ENCODE results near the gene AMT.
"Not testable (repeated sequence)": the region's sequence is repeated elsewhere in the genome, so short reads cannot be mapped to it uniquely, and the experiment has no call there.

The AMT gene

DNA sequence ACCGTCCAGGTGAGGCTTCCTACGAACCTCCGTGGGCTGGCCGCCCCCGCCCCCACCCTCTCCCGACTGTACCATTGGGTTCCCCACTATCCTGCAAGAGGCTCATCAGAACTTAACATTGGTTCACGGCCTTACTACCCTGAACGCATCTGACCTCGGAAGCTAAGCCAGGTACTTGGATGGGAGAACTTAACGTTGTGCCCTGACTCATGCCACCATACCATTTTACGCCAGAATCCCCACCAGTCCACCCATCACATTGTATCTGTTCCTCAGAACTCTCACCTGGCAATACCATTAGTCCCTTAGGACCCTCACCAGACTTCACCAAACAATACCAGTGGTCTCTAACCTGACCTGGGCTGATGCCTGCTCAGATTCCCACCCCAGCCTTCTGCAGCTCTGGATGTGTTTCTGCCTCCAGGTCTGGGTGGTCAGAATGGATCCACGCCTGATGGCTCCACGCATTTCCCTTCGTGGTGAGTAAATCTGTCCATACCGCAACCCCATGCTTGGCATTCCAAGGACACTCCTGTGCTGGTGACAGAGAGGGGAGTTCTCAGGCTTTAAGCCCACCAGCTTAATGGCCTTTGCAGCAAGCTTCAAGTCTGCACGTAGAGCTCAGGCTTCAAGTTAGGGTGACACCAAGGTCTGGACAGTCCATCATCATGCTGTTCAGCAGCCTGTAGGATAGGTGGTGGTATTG is 9.5 kb downstream of the AMT start:
- TF ChIP-seq ZNF274 (IDR thresholded peaks at IDR 0.05; ENCODE audit: low read depth, low read length): no peak

DNA sequence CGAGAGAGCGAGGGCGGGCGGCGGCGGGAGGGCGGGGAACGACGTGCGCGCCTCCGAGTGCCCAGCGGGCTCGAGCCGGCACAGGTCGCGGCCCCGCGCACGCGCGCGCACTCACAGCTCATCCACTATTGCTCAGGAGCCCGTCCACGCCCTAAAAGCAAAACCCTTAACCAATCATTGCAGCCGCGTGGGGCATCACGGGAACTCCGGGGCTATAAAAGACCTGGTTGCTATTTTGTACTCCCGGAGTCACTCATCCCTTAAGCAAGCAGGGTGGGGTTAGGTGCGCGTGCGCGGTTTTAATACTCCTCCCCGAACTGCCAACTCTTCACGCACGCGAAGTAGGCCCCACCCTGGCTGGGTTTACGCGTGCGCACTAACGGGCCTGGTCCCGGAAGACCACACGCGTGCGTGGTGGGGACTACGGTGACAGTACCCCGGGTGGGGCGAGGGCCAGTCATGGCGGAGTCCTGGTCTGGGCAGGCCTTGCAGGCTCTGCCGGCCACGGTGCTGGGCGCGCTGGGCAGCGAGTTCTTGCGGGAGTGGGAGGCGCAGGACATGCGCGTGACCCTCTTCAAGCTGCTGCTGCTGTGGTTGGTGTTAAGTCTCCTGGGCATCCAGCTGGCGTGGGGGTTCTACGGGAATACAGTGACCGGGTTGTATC is 10.2 kb downstream of the AMT start, which contains the start of the genes RHOA and TCTA:
Gene RHOA (minus strand): TSS at position 9 of the 664 bp plus-strand sequence. CDS start 36,387 bp downstream, outside the sequence.
Gene TCTA (plus strand): TSS at position 456 of the 664 bp plus-strand sequence. CDS start 4 bp downstream, at position 460.
- TF ChIP-seq ZNF274 (IDR thresholded peaks at IDR 0.05; ENCODE audit: low read depth, low read length): no peak
- H3K4me3 ChIP-seq (ENCODE audit: low read length): peak within 1 kb of the TSS; percentile 94

More for the DNA sequence above, 9.5 kb downstream of the AMT start:
- peak overlapping the region; percentile 82 for H3K4me3 ChIP-seq (ENCODE audit: low read length)

DNA sequence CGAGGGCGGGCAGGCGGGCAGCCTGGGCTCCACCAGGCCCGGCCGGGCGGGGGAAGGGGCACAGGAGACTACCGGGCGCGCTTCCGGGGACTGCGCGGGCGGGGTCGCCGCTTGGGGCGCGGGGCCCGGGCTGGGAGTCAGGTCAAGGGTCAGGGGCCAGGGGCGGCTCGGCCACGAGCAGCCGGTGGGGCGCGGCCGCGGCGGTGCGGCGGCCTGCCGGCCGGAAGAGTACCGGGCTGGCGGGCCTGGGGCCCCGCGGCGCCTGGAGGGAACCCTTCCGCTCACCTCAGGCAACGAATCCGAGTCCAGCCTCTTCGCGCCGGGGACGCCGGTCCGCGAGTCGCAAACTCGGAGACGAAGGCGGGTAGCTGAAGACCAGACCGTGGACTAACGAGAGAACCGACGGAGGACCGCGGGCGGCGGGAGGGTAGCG is 10.7 kb downstream of the AMT start:
- peak overlapping the region; percentile 94 for H3K4me3 ChIP-seq (ENCODE audit: low read length)
- TF ChIP-seq ZNF274 (IDR thresholded peaks at IDR 0.05; ENCODE audit: low read depth, low read length): no peak

DNA sequence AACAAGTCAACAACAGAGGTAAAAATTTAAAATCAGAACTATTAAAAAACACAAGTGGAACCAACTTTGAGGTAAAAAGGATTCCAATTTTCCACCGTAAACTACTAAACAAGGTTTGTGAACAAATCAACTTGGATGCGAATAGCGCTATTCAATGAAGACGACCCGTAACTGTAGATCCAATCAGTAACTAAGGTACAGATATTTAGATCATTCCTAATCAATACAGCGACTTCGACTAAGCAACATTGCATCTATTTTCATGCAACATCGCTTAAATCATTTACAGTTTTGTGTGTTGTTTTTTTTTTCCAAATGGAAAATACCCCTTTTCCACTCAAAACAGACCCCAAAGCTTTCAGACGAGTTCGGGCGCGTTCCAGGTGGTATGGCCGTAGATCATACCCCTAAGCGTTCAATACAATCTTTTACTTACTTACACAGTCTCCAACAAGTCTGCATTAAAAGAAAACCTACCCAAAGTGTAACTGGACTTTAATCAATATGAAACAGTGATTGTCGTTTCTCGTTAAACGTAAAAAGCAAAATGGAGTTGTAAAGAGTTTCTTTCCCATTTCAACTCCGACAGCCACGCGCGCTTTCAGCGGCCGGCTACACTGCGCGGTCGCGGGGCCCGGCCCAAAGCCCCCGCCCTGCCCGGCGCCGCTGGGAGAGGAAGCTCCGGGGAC is 11.3 kb downstream of the AMT start:
- no peak for TF ChIP-seq ZNF274 (IDR thresholded peaks at IDR 0.05; ENCODE audit: low read depth, low read length)
- peak overlapping the region; percentile 94 for H3K4me3 ChIP-seq (ENCODE audit: low read length)

DNA sequence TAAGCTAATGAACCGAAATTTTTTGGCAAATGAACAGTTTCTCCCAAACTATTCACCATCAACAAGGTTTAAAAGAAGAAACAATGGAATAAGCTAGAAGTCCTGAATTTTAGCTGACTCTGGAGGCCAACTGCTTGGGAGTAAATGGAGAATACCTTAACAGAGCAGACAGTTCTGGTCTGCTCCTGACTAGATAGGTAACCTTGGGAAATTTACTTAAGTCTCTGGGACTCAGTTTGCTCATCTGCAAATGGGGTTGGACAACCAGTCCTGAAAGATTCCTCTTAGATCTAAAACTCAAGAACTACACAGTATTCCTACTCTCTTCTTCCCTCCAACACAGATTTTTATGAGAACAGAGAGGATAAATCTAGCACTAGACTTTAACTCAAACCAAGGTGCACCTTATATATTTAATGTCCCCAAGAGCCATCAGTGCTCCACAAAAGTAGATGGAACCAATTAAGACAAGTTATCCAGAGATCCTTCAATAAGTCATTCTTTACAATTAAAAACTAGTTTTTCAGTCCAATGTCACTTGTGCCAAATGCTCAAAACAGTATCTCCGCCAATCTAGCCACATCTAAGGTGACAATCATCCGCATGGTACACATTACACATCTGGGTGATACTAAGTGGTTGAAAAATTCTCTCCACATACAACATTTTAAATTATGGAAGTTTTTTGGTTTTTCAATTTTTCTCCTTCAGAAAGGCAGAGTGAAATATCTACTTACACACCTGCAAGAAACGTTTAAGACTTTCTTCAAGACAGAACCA is 12.0 kb downstream of the AMT start:
- no peak for TF ChIP-seq ZNF274 (IDR thresholded peaks at IDR 0.05; ENCODE audit: low read depth, low read length)
- H3K4me3 ChIP-seq (ENCODE audit: low read length): peak overlapping the region; percentile 94

DNA sequence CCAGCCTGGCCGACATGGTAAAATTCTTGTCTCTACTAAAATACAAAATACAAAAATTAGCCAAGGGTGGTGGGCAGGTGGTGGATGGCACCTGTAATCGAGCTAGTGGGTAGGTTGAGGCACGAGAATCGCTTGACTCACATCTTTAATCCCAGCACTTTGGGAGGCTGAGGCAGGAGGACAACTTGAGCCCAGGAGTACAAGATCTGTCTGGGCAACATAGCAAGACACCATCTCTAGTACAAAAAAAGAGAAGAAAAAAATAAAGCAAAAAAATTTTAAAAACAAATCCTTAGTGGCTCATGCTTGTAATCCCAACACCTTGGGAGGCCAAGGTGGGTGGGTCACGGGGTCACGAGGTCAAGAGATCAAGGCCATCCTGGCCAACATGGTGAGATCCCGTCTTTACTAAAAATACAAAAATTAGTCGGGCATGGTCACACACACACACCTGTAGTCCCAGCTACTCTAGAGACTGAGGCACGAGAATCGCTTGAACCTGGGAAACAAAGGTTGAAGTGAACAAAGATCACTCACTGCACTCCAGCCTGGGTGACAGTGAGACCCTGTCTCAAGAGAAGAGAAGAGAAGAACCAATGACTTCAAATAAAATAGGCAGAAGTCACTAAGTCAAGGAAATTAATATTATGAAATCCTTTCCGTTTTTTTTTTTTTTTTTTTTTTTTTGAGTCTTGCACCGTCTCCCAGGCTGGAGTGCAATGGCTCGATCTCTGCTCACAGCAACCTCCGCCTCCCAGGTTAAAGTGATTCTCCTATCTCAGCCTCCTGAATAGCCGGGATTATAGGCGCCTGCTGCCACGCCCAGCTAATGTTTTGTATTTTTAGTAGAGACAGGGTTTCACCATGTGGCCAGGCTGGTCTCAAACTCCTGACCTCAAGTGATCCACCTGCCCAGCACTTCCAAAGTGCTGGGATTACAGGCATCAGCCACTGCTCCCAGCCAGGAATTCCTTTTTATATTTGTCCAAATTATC is 15.4 kb downstream of the AMT start:
- no peak for TF ChIP-seq ZNF274 (IDR thresholded peaks at IDR 0.05; ENCODE audit: low read depth, low read length)
- H3K4me3 ChIP-seq (ENCODE audit: low read length): no peak overlapping the region

DNA sequence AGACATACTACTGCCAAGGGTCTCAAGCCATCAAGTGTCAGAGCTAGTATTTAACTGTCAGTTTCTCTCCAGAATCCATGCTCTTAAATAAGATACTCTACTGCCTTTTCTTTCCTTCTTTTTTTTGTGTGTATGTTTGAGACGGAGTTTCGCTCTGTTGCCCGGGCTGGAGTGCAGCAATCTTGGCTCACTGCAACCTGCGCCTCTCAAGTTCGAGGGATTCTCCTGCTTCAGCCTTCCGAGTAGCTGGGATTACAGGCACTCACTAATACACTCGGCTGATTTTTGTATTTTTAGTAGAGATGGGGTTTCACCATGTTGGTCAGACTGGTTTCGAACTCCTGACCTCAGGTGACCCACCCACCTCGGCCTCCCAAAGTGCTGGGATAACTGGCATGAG is 16.7 kb downstream of the AMT start:
- H3K4me3 ChIP-seq (ENCODE audit: low read length): not testable (repeated sequence)

DNA sequence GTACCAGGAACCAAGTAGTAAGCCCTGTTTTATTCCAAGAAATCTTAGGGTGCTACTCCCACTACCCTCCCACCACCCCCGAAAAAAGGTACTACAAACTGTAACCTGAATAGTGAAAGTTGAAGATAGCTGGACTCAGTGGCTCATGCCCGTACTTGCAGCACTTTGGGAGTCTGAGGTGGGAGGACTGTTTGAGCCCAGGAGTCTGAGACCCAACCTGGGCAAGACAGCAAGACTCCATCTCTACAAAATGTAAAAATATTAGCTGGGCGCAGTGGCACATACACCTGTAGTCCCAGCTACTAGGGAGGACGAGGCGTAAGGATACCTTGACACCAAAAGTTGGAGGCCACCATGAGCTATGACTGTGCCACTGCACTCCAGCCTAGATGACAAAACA is 18.4 kb downstream of the AMT start:
- no peak for TF ChIP-seq ZNF274 (IDR thresholded peaks at IDR 0.05; ENCODE audit: low read depth, low read length)

DNA sequence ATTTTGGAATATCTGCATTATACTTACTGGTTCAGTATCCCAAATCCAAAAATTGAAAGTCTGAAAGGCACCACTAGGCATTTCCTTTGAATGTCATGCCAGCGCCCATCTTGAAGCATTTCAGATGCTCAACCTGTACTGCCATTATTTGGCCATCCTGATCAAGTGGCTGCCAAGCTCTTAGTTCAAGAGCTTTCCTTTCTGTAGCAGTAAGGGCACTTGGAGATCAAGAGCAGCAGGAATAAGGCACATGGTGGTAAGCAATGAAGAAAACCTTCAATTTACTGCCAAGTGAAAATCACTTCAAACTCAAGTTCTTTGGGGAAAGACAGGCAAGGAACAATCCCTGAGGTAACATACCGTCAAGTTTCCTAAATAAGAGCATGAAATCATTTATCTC is 20.5 kb downstream of the AMT start:
- no peak for TF ChIP-seq ZNF274 (IDR thresholded peaks at IDR 0.05; ENCODE audit: low read depth, low read length)
- H3K4me3 ChIP-seq (ENCODE audit: low read length): no peak overlapping the region

More for the DNA sequence above, 18.4 kb downstream of the AMT start:
- no peak overlapping the region for H3K4me3 ChIP-seq (ENCODE audit: low read length)

DNA sequence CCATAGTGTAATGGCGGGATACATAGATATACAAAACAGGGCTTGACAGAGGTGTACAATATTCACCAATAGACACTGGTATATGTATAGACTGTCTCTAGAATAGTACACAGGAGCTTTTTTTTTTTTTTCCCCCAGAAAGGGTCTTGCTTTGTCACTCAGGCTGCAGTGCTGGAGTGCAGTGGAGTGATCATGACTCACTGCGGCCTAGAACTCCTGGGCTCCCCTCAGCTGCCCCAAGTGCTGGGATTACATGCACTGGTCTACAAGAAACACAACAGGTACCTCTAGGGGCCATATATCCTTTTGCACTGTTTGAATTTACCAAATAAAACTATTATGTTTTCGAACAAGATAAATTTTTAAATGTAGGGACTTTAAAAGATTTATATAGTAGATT is 22.8 kb downstream of the AMT start:
- TF ChIP-seq ZNF274 (IDR thresholded peaks at IDR 0.05; ENCODE audit: low read depth, low read length): no peak
- H3K4me3 ChIP-seq (ENCODE audit: low read length): no peak overlapping the region

DNA sequence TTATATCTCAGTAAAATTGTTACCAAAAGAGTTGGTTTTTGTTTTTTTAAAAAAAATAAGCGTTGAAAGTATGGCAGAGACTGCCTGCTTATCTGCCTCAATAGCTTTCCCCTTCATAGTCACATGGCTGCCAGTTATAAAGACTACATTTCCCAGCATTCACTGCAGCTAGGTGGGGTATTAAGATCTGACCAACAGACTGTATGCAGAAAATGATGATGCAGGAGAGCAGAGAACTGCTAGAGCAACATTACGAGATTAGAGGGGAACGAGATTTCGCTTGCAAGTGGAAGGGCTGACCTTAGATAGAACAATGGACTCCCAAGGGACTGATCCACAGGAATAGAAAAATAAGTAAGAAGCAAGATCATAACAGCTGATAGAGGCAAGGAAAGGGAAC is 24.8 kb downstream of the AMT start:
- no peak overlapping the region for H3K4me3 ChIP-seq (ENCODE audit: low read length)
- no peak for TF ChIP-seq ZNF274 (IDR thresholded peaks at IDR 0.05; ENCODE audit: low read depth, low read length)

DNA sequence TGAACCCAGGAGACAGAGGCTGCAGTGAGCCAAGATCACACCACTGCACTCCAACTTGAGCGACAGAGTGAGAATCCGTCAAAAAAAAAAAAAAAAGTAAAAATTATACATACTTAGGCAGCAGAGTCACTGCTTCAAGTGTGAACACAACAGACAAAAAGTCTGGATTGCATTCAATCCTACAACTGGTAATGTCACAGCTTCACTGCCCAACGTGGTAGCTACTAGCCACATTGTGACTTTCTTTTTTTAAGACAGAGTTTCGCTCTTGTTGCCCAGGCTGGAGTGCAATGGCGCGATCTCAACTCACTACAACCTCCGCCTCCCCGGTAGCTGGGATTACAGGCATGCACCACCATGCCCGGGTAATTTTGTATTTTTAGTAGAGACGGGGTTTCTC is 31.0 kb downstream of the AMT start:
- H3K4me3 ChIP-seq (ENCODE audit: low read length): not testable (repeated sequence)

DNA sequence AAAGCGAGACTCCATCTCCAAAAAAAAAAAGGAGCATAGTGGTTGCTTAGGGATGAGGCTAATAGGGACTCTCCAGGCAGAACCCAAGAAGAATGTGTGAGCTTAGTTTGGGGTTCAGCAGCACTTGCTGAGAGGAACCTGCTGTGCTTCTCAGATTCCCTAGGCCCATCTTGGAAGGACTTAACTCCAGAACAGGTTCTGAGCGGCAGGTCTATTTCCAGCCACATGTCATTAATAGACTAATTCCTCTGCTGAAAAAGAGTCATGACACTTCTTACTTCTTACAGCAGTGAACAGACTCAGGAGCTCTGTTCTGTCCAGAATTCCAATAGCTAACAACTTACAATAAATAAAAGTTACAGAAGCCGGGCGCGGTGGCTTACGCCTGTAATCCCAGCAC is 33.0 kb downstream of the AMT start:
- TF ChIP-seq ZNF274 (IDR thresholded peaks at IDR 0.05; ENCODE audit: low read depth, low read length): no peak
- no peak overlapping the region for H3K4me3 ChIP-seq (ENCODE audit: low read length)
